GM21737 (cell line): ENCODE data around the gene VASH1.

Experiments used
- ATAC-seq: cut with Tn5 transposase; IDR thresholded peaks from one replicate; pipeline ENCODE4 v1.9.1; 2021; ENCODE audit warnings: mild to moderate bottlenecking, moderate library complexity; ENCODE audit not compliant: unreplicated experiment

Gene VASH1

GRCh38 chr14:76782115-76782884, 21.0 kb downstream of the VASH1 start:
- no peak for ATAC-seq

GRCh38 chr14:76782885-76783566, 21.8 kb downstream of the VASH1 start:
- no peak for ATAC-seq

GRCh38 chr14:76784266-76784874, 23.1 kb downstream of the VASH1 start:
- ATAC-seq = no peak

- ATAC-seq = peak; percentile 66
These were observed 23.6 kb downstream of the VASH1 start for GRCh38 chr14:76784881-76785280.

- no peak for ATAC-seq
These were observed 25.3 kb downstream of the VASH1 start for GRCh38 chr14:76786601-76787000.

- ATAC-seq = no peak
These were observed 31.2 kb downstream of the VASH1 start for GRCh38 chr14:76792422-76792821.

- no peak for ATAC-seq
These were observed 32.1 kb downstream of the VASH1 start for GRCh38 chr14:76793324-76793723.

GRCh38 chr14:76793956-76794355, 32.7 kb downstream of the VASH1 start:
- no peak for ATAC-seq

- no peak for ATAC-seq
These were observed 45.2 kb downstream of the VASH1 start for GRCh38 chr14:76806446-76806845.

GRCh38 chr14:76808011-76808410, 46.7 kb downstream of the VASH1 start:
- ATAC-seq = no peak

- no peak for ATAC-seq
These were observed 47.7 kb downstream of the VASH1 start for GRCh38 chr14:76808990-76809389.

- no peak for ATAC-seq
These were observed 49.3 kb downstream of the VASH1 start for GRCh38 chr14:76810525-76810924.

- ATAC-seq = no peak
These were observed 49.7 kb downstream of the VASH1 start for GRCh38 chr14:76810953-76811400.

GRCh38 chr14:76811561-76811960, 50.3 kb downstream of the VASH1 start:
- ATAC-seq = no peak

- ATAC-seq = peak; percentile 9
These were observed 50.8 kb downstream of the VASH1 start for GRCh38 chr14:76812093-76812421.

GRCh38 chr14:76812422-76813383, 51.4 kb downstream of the VASH1 start, which contains the start of gene ANGEL1:
Gene ANGEL1 (minus strand): TSS chr14:76812882. CDS start chr14:76812827, 55 bp downstream.
- ATAC-seq = peak; percentile 82

GRCh38 chr14:76814726-76815645, 53.7 kb downstream of the VASH1 start:
- no peak for ATAC-seq

GRCh38 chr14:76820700-76821099, 59.4 kb downstream of the VASH1 start:
- no peak for ATAC-seq

GRCh38 chr14:76826122-76826521, 64.9 kb downstream of the VASH1 start, which contains the start of gene LRRC74A:
Gene LRRC74A (plus strand): TSS chr14:76826408. CDS start chr14:76826698, 290 bp downstream.
- ATAC-seq = no peak
